Epidermal melanocyte (primary cell): Measurements from ENCODE around the gene CHST14.
A peak's percentile ranks its signal among the peaks of the same experiment; 100 is the strongest.
"Not testable (repeated sequence)": the region's sequence is repeated elsewhere in the genome, so short reads cannot be mapped to it uniquely, and the experiment has no call there.

Experiments
- DNase-seq: peaks from one replicate; pipeline ENCODE4 v3.0.0; 2011; ENCODE audit warnings: low spot score; ENCODE audit not compliant: insufficient read length

The CHST14 gene

GRCh38 chr15:40440743-40441564 lies 29.8 kb upstream of the CHST14 start, which contains the start of gene BAHD1:
Gene BAHD1 (plus strand): TSS chr15:40440953. CDS start chr15:40458465, 17,512 bp downstream.
- DNase-seq: peak; percentile 100

GRCh38 chr15:40441565-40442531 lies 28.9 kb upstream of the CHST14 start:
- no peak for DNase-seq

- DNase-seq: no peak
Measured at GRCh38 chr15:40443255-40443654, 27.5 kb upstream of the CHST14 start.

- no peak for DNase-seq
Measured at GRCh38 chr15:40443846-40444245, 26.9 kb upstream of the CHST14 start.

GRCh38 chr15:40444736-40445135 lies 26.0 kb upstream of the CHST14 start:
- DNase-seq: no peak

- no peak for DNase-seq
Measured at GRCh38 chr15:40445421-40445922, 25.3 kb upstream of the CHST14 start.

- DNase-seq: no peak
Measured at GRCh38 chr15:40446144-40446543, 24.6 kb upstream of the CHST14 start.

GRCh38 chr15:40448354-40448753 lies 22.4 kb upstream of the CHST14 start:
- DNase-seq: no peak

GRCh38 chr15:40449275-40449674 lies 21.5 kb upstream of the CHST14 start:
- no peak for DNase-seq

- DNase-seq: no peak
Measured at GRCh38 chr15:40450047-40450446, 20.7 kb upstream of the CHST14 start.

GRCh38 chr15:40451527-40452158 lies 19.1 kb upstream of the CHST14 start:
- DNase-seq: no peak

- DNase-seq: no peak
Measured at GRCh38 chr15:40452296-40453090, 18.3 kb upstream of the CHST14 start.

- DNase-seq: not testable (repeated sequence)
Measured at GRCh38 chr15:40453941-40454340, 16.8 kb upstream of the CHST14 start.

- no peak for DNase-seq
Measured at GRCh38 chr15:40454904-40455391, 15.8 kb upstream of the CHST14 start.

GRCh38 chr15:40456299-40456712 lies 14.5 kb upstream of the CHST14 start:
- no peak for DNase-seq

- no peak for DNase-seq
Measured at GRCh38 chr15:40456738-40457137, 14.0 kb upstream of the CHST14 start.

GRCh38 chr15:40458495-40459371 lies 12.1 kb upstream of the CHST14 start:
- no peak for DNase-seq

- DNase-seq: no peak
Measured at GRCh38 chr15:40459391-40460015, 11.3 kb upstream of the CHST14 start.

GRCh38 chr15:40460404-40460803 lies 10.4 kb upstream of the CHST14 start:
- no peak for DNase-seq
